Neuron (in vitro differentiated cells): ENCODE measurements around the gene HS6ST3.

Experiments used
- H2AFZ ChIP-seq: one replicate; pipeline ENCODE4 v1.6.1; 2013; ENCODE audit warnings: low read depth, mild to moderate bottlenecking, inconsistent platforms, low read length, moderate library complexity
- H3K27me3 ChIP-seq: one replicate; pipeline ENCODE4 v1.6.1; 2013; ENCODE audit warnings: low read length; ENCODE audit not compliant: insufficient read depth
- H3K36me3 ChIP-seq: one replicate; pipeline ENCODE4 v1.6.1; 2013; ENCODE audit warnings: low read length; ENCODE audit not compliant: insufficient read depth
- H3K4me1 ChIP-seq: one replicate; pipeline ENCODE4 v1.6.1; 2013; ENCODE audit warnings: low read length; ENCODE audit not compliant: insufficient read depth
- H3K4me3 ChIP-seq: 2 replicates; pipeline ENCODE4 v1.5.1; 2013; ENCODE audit warnings: mild to moderate bottlenecking, low read length, moderate library complexity
- H3K9me3 ChIP-seq: one replicate; pipeline ENCODE4 v1.6.1; 2013; ENCODE audit warnings: low read length

The HS6ST3 gene

GRCh38 chr13:96662036-96662435, 572.1 kb downstream of the HS6ST3 start:
- Histone ChIP-seq H2AFZ (no peak overlapping the region), H3K4me1 (no peaks in the 10 kb centered on the region), H3K27me3 (no peaks in the 10 kb centered on the region), H3K4me3 (no peak overlapping the region), H3K9me3 (no peaks in the 10 kb centered on the region), H3K36me3 (no peaks in the 10 kb centered on the region)

GRCh38 chr13:96667294-96668018, 577.5 kb downstream of the HS6ST3 start:
- no peaks in the 10 kb centered on the region for H3K36me3 ChIP-seq
- no peak overlapping the region for H2AFZ ChIP-seq
- no peak overlapping the region for H3K4me3 ChIP-seq
- no peaks in the 10 kb centered on the region for H3K4me1 ChIP-seq
- no peaks in the 10 kb centered on the region for H3K9me3 ChIP-seq
- H3K27me3 ChIP-seq: no peaks in the 10 kb centered on the region

GRCh38 chr13:96671073-96671472, 581.2 kb downstream of the HS6ST3 start:
- H3K4me1 ChIP-seq: no peaks in the 10 kb centered on the region
- no peaks in the 10 kb centered on the region for H3K27me3 ChIP-seq
- H3K9me3 ChIP-seq: no peaks in the 10 kb centered on the region
- no peak overlapping the region for H3K4me3 ChIP-seq
- H3K36me3 ChIP-seq: no peaks in the 10 kb centered on the region
- no peak overlapping the region for H2AFZ ChIP-seq

GRCh38 chr13:96672016-96672415, 582.1 kb downstream of the HS6ST3 start:
- Histone ChIP-seq H2AFZ (no peak overlapping the region), H3K4me1 (no peaks in the 10 kb centered on the region), H3K9me3 (no peaks in the 10 kb centered on the region), H3K36me3 (no peaks in the 10 kb centered on the region), H3K27me3 (no peaks in the 10 kb centered on the region), H3K4me3 (no peak overlapping the region)

GRCh38 chr13:96673825-96674224, 583.9 kb downstream of the HS6ST3 start:
- Histone ChIP-seq H3K9me3 (no peaks in the 10 kb centered on the region), H3K27me3 (no peaks in the 10 kb centered on the region), H3K4me3 (no peak overlapping the region), H2AFZ (no peak overlapping the region), H3K4me1 (no peaks in the 10 kb centered on the region), H3K36me3 (no peaks in the 10 kb centered on the region)

GRCh38 chr13:96677029-96677428, 587.1 kb downstream of the HS6ST3 start:
- H3K4me3 ChIP-seq: no peak overlapping the region
- H3K27me3 ChIP-seq: no peaks in the 10 kb centered on the region
- no peaks in the 10 kb centered on the region for H3K36me3 ChIP-seq
- H3K4me1 ChIP-seq: no peaks in the 10 kb centered on the region
- no peaks in the 10 kb centered on the region for H3K9me3 ChIP-seq
- H2AFZ ChIP-seq: no peak overlapping the region

- Histone ChIP-seq H3K27me3 (no peaks in the 10 kb centered on the region), H3K4me3 (no peak overlapping the region), H3K4me1 (no peaks in the 10 kb centered on the region), H2AFZ (no peak overlapping the region), H3K9me3 (no peaks in the 10 kb centered on the region), H3K36me3 (no peaks in the 10 kb centered on the region)
These were observed 588.9 kb downstream of the HS6ST3 start for GRCh38 chr13:96678801-96679200.

GRCh38 chr13:96680898-96681297, 591.0 kb downstream of the HS6ST3 start:
- H3K36me3 ChIP-seq: no peaks in the 10 kb centered on the region
- H3K27me3 ChIP-seq: peaks cover 3% of the 10 kb centered on the region
- no peak overlapping the region for H3K4me3 ChIP-seq
- H3K9me3 ChIP-seq: no peaks in the 10 kb centered on the region
- H3K4me1 ChIP-seq: no peaks in the 10 kb centered on the region
- no peak overlapping the region for H2AFZ ChIP-seq

- Histone ChIP-seq H2AFZ (no peak overlapping the region), H3K36me3 (no peaks in the 10 kb centered on the region), H3K9me3 (no peaks in the 10 kb centered on the region), H3K4me3 (no peak overlapping the region), H3K4me1 (no peaks in the 10 kb centered on the region), H3K27me3 (peaks cover 3% of the 10 kb centered on the region)
These were observed 591.9 kb downstream of the HS6ST3 start for GRCh38 chr13:96681766-96682165.

- H3K36me3 ChIP-seq: no peaks in the 10 kb centered on the region
- H3K9me3 ChIP-seq: no peaks in the 10 kb centered on the region
- no peaks in the 10 kb centered on the region for H3K4me1 ChIP-seq
- no peak overlapping the region for H2AFZ ChIP-seq
- H3K27me3 ChIP-seq: peaks cover 3% of the 10 kb centered on the region
- H3K4me3 ChIP-seq: no peak overlapping the region
These were observed 594.6 kb downstream of the HS6ST3 start for GRCh38 chr13:96684469-96684868.

GRCh38 chr13:96684907-96685306, 595.0 kb downstream of the HS6ST3 start:
- Histone ChIP-seq H2AFZ (no peak overlapping the region), H3K4me1 (no peaks in the 10 kb centered on the region), H3K36me3 (no peaks in the 10 kb centered on the region), H3K9me3 (no peaks in the 10 kb centered on the region), H3K27me3 (peaks cover 3% of the 10 kb centered on the region), H3K4me3 (no peak overlapping the region)

GRCh38 chr13:96686286-96686685, 596.4 kb downstream of the HS6ST3 start:
- H3K4me3 ChIP-seq: no peak overlapping the region
- no peaks in the 10 kb centered on the region for H3K4me1 ChIP-seq
- peaks cover 3% of the 10 kb centered on the region for H3K27me3 ChIP-seq
- no peaks in the 10 kb centered on the region for H3K9me3 ChIP-seq
- no peak overlapping the region for H2AFZ ChIP-seq
- no peaks in the 10 kb centered on the region for H3K36me3 ChIP-seq

- Histone ChIP-seq H3K27me3 (peaks cover 3% of the 10 kb centered on the region), H3K36me3 (no peaks in the 10 kb centered on the region), H3K4me3 (no peak overlapping the region), H3K4me1 (no peaks in the 10 kb centered on the region), H3K9me3 (no peaks in the 10 kb centered on the region), H2AFZ (no peak overlapping the region)
These were observed 597.3 kb downstream of the HS6ST3 start for GRCh38 chr13:96687191-96687590.

GRCh38 chr13:96690998-96691397, 601.1 kb downstream of the HS6ST3 start:
- Histone ChIP-seq H3K4me3 (no peak overlapping the region), H3K36me3 (no peaks in the 10 kb centered on the region), H2AFZ (no peak overlapping the region), H3K4me1 (no peaks in the 10 kb centered on the region), H3K9me3 (no peaks in the 10 kb centered on the region), H3K27me3 (no peaks in the 10 kb centered on the region)
